NB4 (cell line): Measurements from ENCODE around the gene LIMD2.
"Not testable (repeated sequence)": the region's sequence is repeated elsewhere in the genome, so short reads cannot be mapped to it uniquely, and the experiment has no call there.

Experiments used
- DNase-seq: peaks from one replicate; pipeline ENCODE4 v3.0.0; 2010; ENCODE audit warnings: low read depth
- H3K4me3 ChIP-seq: one replicate; pipeline ENCODE4 v1.5.1; 2011; ENCODE audit warnings: mild to moderate bottlenecking, low read depth, low read length, moderate library complexity
- MAX ChIP-seq: IDR thresholded peaks from 2 replicates; pipeline ENCODE4 v1.6.1; 2011; ENCODE audit warnings: low read depth, low read length
- MYC ChIP-seq: IDR thresholded peaks from 2 replicates; pipeline ENCODE4 v1.6.1; 2011; ENCODE audit warnings: low read depth, low read length
- POLR2A ChIP-seq: IDR thresholded peaks from 2 replicates; pipeline ENCODE4 v1.6.1; 2011; ENCODE audit warnings: mild to moderate bottlenecking; ENCODE audit not compliant: insufficient read length; ENCODE audit errors: extremely low read depth
- TF ChIP-seq, protein P1 (sequence below): IDR thresholded peaks from one replicate; pipeline ENCODE4 v1.5.1; 2012; ENCODE audit warnings: low read depth, low read length

LIMD2 gene

DNA sequence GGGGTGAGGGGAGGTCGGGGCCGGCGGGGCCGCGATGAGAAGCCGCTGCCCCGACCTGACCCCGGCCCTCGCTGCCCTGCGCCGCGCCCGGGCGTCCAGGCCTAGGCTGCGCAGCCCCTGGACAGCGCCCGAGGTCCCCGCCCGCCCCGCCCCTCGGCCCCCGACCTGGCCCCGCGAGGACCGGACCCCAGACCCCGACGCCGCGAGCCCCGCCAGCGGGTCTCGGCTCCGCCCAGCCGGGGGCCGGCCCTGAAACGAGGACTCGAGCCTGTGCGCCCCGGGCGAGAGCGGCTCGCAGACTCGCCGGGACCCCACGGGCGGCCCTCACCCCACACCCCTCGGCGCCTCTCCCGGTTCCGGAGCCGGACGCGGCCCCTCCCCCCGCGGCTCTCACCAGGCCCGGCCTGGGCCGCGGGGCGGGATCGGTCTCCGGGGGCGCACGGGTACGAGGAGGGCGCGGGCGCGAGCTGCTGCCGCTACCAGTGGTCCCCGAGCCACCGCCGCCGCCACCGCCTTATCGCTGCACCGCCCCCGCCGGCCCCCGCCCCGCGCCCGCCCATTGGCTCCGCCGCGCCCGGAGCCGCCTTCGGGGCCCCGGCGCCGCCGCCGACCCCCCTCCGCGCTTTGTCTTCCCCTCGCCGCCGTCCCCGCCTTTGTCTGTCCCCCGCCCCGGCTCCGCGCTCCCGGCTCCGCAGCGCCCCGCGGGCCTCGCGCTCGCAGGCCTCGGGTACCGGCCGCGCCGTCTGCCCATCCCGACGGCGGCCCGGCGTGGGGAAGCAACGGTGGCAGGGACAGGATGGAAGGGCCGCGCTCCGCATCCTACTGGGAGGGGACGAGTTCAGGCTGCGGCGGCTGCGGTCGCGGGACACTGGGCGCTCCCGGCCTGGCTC, at the start of gene LIMD2:
Gene LIMD2, minus strand, starts transcription at position 488 of the 890 bp plus-strand sequence. CDS start 827 bp downstream, outside the sequence.
- DNase-seq, result peak; percentile 83
- TF ChIP-seq POLR2A, result peak; percentile 63
- TF ChIP-seq, protein P1, sequence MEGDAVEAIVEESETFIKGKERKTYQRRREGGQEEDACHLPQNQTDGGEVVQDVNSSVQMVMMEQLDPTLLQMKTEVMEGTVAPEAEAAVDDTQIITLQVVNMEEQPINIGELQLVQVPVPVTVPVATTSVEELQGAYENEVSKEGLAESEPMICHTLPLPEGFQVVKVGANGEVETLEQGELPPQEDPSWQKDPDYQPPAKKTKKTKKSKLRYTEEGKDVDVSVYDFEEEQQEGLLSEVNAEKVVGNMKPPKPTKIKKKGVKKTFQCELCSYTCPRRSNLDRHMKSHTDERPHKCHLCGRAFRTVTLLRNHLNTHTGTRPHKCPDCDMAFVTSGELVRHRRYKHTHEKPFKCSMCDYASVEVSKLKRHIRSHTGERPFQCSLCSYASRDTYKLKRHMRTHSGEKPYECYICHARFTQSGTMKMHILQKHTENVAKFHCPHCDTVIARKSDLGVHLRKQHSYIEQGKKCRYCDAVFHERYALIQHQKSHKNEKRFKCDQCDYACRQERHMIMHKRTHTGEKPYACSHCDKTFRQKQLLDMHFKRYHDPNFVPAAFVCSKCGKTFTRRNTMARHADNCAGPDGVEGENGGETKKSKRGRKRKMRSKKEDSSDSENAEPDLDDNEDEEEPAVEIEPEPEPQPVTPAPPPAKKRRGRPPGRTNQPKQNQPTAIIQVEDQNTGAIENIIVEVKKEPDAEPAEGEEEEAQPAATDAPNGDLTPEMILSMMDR, result no peak

DNA sequence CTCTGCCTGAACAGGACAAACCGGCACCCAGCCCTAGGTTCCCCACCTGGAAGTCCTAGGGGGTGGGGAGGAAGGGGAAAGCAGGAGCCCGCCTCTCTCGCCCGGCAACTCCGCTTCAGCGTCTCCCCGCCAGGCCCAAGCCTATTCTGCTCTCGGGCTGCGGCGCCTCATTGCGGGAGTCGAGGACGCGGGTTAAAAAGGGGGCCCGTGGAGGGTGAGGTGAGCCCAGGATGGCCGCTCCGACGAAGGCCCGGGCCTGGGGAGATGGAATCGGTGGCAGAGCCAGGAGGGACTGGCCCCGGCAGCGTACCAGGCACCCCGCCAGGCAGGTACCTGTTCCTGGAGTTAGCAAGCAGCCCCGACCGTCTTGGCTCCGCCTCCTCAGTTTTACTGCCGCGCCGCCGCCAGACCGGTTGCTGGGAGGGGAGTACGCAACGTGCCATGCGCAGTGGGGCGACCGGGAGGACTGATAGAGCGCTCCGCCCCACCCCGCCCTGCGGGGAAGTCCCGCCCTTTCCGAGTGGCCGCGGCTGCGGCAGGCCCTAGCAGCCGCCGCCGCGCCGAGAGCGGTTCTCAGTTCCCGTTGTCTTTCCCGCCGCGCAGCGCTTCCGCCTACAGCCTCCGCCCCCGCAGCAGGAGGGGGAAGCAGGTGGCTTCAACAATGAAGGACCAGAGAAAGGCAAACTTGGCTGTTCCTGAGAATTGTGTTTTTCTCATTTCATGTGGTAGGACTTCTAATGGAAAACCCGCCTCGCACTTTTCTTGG, 41.7 kb upstream of the LIMD2 start, which contains the start of gene STRADA:
Gene STRADA, minus strand, starts transcription at position 392 of the 766 bp plus-strand sequence. CDS start 13,430 bp downstream, outside the sequence.
- peak; percentile 78 for TF ChIP-seq POLR2A
- TF ChIP-seq, protein P1, result no peak
- peak; percentile 75 for TF ChIP-seq MAX
- peak; percentile 85 for TF ChIP-seq MYC
- H3K4me3 ChIP-seq, result peak within 1 kb of the TSS; percentile 84
- DNase-seq, result peak; percentile 98

More for the DNA sequence above, at the start of gene LIMD2:
- H3K4me3 ChIP-seq, result peak within 1 kb of the TSS; percentile 76

DNA sequence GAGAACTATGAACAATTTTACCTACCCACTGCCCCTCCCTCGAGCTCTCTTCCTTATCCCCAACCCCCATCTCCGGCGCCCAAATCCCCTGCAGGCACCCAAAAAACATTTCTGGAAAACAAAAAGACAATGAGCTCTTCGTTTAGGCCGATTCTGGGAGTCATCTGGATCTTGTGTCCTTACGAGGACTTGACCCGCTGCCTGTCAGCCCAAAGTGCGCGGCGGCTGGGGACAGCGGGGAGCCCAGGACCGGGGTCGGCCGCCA, 41.1 kb upstream of the LIMD2 start:
- TF ChIP-seq, protein P1, result no peak
- TF ChIP-seq POLR2A (no peak), MYC (no peak), MAX (no peak)
- DNase-seq, result peak; percentile 60
- peak overlapping the region; percentile 84 for H3K4me3 ChIP-seq

DNA sequence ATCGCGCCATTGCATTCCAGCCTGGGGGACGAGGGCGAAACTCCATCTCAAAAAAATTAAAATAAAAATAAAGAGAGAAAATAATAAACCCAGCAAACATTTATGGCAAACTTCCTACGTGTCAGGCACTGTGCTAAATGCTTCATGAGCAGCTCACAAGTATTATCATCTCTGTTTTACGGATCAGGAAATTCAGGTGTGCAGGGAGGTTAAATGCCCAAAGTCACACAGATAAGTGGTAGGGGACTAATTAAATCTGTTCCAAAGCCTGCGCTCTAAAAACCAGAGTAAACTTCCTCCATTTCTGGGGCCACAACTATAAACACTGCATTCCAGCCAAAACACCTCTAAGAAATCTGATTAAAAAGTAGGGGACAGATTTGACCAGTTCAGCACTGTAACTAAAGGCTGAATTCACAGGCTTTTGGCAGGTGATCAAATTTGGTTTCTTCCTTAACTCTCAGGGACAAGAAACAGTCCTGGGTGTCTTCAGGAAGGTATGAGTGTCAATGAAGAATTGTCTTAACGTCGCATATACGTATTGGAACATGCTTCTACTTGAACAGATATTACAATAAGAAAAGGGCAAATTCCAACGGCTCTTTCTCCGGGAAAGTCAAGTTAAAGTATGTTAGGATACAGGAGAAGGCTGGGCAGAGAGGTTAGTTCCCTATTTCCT, 40.7 kb upstream of the LIMD2 start:
- TF ChIP-seq POLR2A (no peak), MYC (no peak)
- DNase-seq, result no peak
- peak overlapping the region; percentile 84 for H3K4me3 ChIP-seq

- H3K4me3 ChIP-seq, result no peak overlapping the region
- TF ChIP-seq MAX (no peak), POLR2A (no peak), MYC (no peak)
- TF ChIP-seq, protein P1, result no peak
- DNase-seq, result no peak
These were observed 35.8 kb upstream of the LIMD2 start for GRCh38 chr17:63735691-63736090.

DNA sequence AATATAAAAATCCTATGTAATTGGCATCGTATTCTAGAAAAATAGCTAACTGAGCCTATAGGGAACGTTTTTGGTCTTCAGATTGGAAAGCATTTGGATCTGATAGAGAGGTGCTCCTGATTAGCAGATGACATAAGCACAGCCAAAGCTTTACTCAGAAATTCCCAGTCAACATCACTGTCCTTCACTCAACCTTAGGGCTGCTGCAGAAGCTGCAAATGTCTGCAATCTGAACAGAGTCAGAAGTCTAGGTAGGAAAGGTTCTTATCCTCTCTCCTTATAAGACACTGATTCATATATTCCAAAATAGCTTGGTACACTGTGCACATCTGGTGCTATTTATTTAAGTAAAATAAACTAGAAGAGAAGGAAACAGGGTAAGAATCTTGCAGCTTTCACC, 22.5 kb upstream of the LIMD2 start:
- TF ChIP-seq POLR2A (no peak), MAX (no peak)
- H3K4me3 ChIP-seq, result no peak overlapping the region
- DNase-seq, result no peak

DNA sequence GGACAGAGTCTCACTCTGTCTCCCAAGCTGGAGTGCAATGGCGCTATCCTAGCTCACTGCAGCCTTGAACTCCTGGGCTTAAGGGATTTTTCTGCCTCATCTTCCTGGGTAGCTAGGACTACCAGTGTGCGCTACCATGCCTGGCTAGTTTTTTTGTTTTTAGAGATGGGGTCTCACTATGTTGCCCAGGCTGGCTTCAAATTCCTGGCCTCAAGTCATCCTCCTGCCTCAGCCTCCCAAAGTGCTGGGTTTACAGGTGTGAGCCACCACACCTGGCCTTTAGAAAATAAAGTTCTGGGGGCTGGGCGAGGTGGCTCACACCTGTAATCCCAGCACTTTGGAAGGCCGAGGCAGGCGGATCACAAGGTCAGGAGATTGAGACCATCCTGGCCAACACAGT, 20.3 kb upstream of the LIMD2 start:
- H3K4me3 ChIP-seq, DNase-seq: not testable (repeated sequence)
